IPS-18a (cell line): Measurements from ENCODE around the gene VPS13C.

Experiments used
- H3K27ac ChIP-seq: one replicate; pipeline ENCODE4 v1.5.1; 2013; ENCODE audit warnings: low read length
- H3K27me3 ChIP-seq: one replicate; pipeline ENCODE4 v1.6.1; 2013; ENCODE audit warnings: mild to moderate bottlenecking, low read length; ENCODE audit not compliant: control insufficient read depth, insufficient read depth
- H3K36me3 ChIP-seq: one replicate; pipeline ENCODE4 v1.6.1; 2013; ENCODE audit warnings: low read depth, low read length; ENCODE audit not compliant: control insufficient read depth
- H3K4me1 ChIP-seq: one replicate; pipeline ENCODE4 v1.6.1; 2013; ENCODE audit warnings: low read depth, low read length; ENCODE audit not compliant: control insufficient read depth
- H3K4me3 ChIP-seq: one replicate; pipeline ENCODE4 v1.5.1; 2013; ENCODE audit warnings: low read length
- H3K9ac ChIP-seq: one replicate; pipeline ENCODE4 v1.6.1; 2013; ENCODE audit warnings: mild to moderate bottlenecking, low read length, moderate library complexity
- H3K9me3 ChIP-seq: one replicate; pipeline ENCODE4 v1.6.1; 2013; ENCODE audit warnings: low read depth, low read length; ENCODE audit not compliant: control insufficient read depth

The VPS13C gene

GRCh38 chr15:62060113-62060895 lies at the start of gene VPS13C:
VPS13C (minus strand) TSS chr15:62060447; CDS start chr15:62060374, 73 bp downstream.
- Histone ChIP-seq H3K27ac (no peak within 1 kb of the TSS), H3K36me3 (no peaks in the 10 kb centered on the region), H3K9ac (peak within 1 kb of the TSS; percentile 55), H3K4me1 (peaks cover 5% of the 10 kb centered on the region), H3K27me3 (peaks cover 57% of the 10 kb centered on the region), H3K4me3 (peak within 1 kb of the TSS; percentile 84), H3K9me3 (no peaks in the 10 kb centered on the region)

- Histone ChIP-seq H3K36me3 (no peaks in the 10 kb centered on the region), H3K9me3 (no peaks in the 10 kb centered on the region), H3K9ac (no peak overlapping the region), H3K4me1 (no peaks in the 10 kb centered on the region), H3K27me3 (no peaks in the 10 kb centered on the region), H3K4me3 (no peak overlapping the region), H3K27ac (no peak overlapping the region)
Measured at GRCh38 chr15:62109437-62109836, 49.2 kb upstream of the VPS13C start.

- no peak overlapping the region for H3K27ac ChIP-seq
- H3K9ac ChIP-seq: no peak overlapping the region
- no peak overlapping the region for H3K4me3 ChIP-seq
- H3K36me3 ChIP-seq: no peaks in the 10 kb centered on the region
- no peaks in the 10 kb centered on the region for H3K27me3 ChIP-seq
- no peaks in the 10 kb centered on the region for H3K9me3 ChIP-seq
- no peaks in the 10 kb centered on the region for H3K4me1 ChIP-seq
Measured at GRCh38 chr15:62108411-62108810, 48.2 kb upstream of the VPS13C start.

GRCh38 chr15:62107571-62108121 lies 47.4 kb upstream of the VPS13C start:
- Histone ChIP-seq H3K9me3 (no peaks in the 10 kb centered on the region), H3K9ac (no peak overlapping the region), H3K27ac (no peak overlapping the region), H3K36me3 (no peaks in the 10 kb centered on the region), H3K4me1 (no peaks in the 10 kb centered on the region), H3K4me3 (no peak overlapping the region), H3K27me3 (no peaks in the 10 kb centered on the region)

GRCh38 chr15:62106096-62106495 lies 45.8 kb upstream of the VPS13C start:
- no peak overlapping the region for H3K27ac ChIP-seq
- H3K9me3 ChIP-seq: no peaks in the 10 kb centered on the region
- H3K36me3 ChIP-seq: no peaks in the 10 kb centered on the region
- no peak overlapping the region for H3K9ac ChIP-seq
- H3K4me3 ChIP-seq: no peak overlapping the region
- no peaks in the 10 kb centered on the region for H3K27me3 ChIP-seq
- no peaks in the 10 kb centered on the region for H3K4me1 ChIP-seq

GRCh38 chr15:62105266-62105665 lies 45.0 kb upstream of the VPS13C start:
- Histone ChIP-seq H3K27ac (no peak overlapping the region), H3K4me1 (no peaks in the 10 kb centered on the region)

GRCh38 chr15:62104846-62105245 lies 44.6 kb upstream of the VPS13C start:
- Histone ChIP-seq H3K9ac (no peak overlapping the region), H3K27ac (no peak overlapping the region), H3K4me3 (no peak overlapping the region), H3K4me1 (no peaks in the 10 kb centered on the region), H3K36me3 (no peaks in the 10 kb centered on the region), H3K9me3 (no peaks in the 10 kb centered on the region), H3K27me3 (no peaks in the 10 kb centered on the region)

More at GRCh38 chr15:62105266-62105665, 45.0 kb upstream of the VPS13C start:
- H3K36me3 ChIP-seq: no peaks in the 10 kb centered on the region
- H3K9me3 ChIP-seq: no peaks in the 10 kb centered on the region
- no peaks in the 10 kb centered on the region for H3K27me3 ChIP-seq
- no peak overlapping the region for H3K9ac ChIP-seq
- no peak overlapping the region for H3K4me3 ChIP-seq

- H3K4me3 ChIP-seq: no peak overlapping the region
- H3K9me3 ChIP-seq: no peaks in the 10 kb centered on the region
- H3K9ac ChIP-seq: no peak overlapping the region
- no peak overlapping the region for H3K27ac ChIP-seq
- H3K36me3 ChIP-seq: no peaks in the 10 kb centered on the region
- no peaks in the 10 kb centered on the region for H3K27me3 ChIP-seq
- no peaks in the 10 kb centered on the region for H3K4me1 ChIP-seq
Measured at GRCh38 chr15:62104401-62104800, 44.2 kb upstream of the VPS13C start.

GRCh38 chr15:62103431-62103830 lies 43.2 kb upstream of the VPS13C start:
- Histone ChIP-seq H3K4me3 (no peak overlapping the region), H3K36me3 (no peaks in the 10 kb centered on the region), H3K27ac (no peak overlapping the region), H3K27me3 (no peaks in the 10 kb centered on the region), H3K9me3 (no peaks in the 10 kb centered on the region), H3K4me1 (no peaks in the 10 kb centered on the region), H3K9ac (no peak overlapping the region)

GRCh38 chr15:62099094-62099601 lies 38.9 kb upstream of the VPS13C start:
- Histone ChIP-seq H3K36me3 (no peaks in the 10 kb centered on the region), H3K9ac (no peak overlapping the region), H3K4me3 (no peak overlapping the region), H3K4me1 (no peaks in the 10 kb centered on the region), H3K27ac (no peak overlapping the region), H3K9me3 (no peaks in the 10 kb centered on the region), H3K27me3 (no peaks in the 10 kb centered on the region)

GRCh38 chr15:62094388-62094787 lies 34.1 kb upstream of the VPS13C start:
- H3K27ac ChIP-seq: no peak overlapping the region
- no peaks in the 10 kb centered on the region for H3K27me3 ChIP-seq
- H3K9me3 ChIP-seq: no peaks in the 10 kb centered on the region
- no peaks in the 10 kb centered on the region for H3K36me3 ChIP-seq
- H3K4me3 ChIP-seq: no peak overlapping the region
- no peak overlapping the region for H3K9ac ChIP-seq
- H3K4me1 ChIP-seq: no peaks in the 10 kb centered on the region

GRCh38 chr15:62093809-62094208 lies 33.6 kb upstream of the VPS13C start:
- Histone ChIP-seq H3K27me3 (no peaks in the 10 kb centered on the region), H3K27ac (no peak overlapping the region), H3K4me3 (no peak overlapping the region), H3K9ac (no peak overlapping the region), H3K36me3 (no peaks in the 10 kb centered on the region), H3K4me1 (no peaks in the 10 kb centered on the region), H3K9me3 (no peaks in the 10 kb centered on the region)
